HG03103 (cell line): Measurements from ENCODE around the gene CEACAM16.
"Not testable (repeated sequence)": the region's sequence is repeated elsewhere in the genome, so short reads cannot be mapped to it uniquely, and the experiment has no call there.

Experiments
- ATAC-seq: cut with Tn5 transposase; IDR thresholded peaks from one replicate; pipeline ENCODE4 v1.9.1; 2021; ENCODE audit warnings: low read depth; ENCODE audit not compliant: unreplicated experiment

CEACAM16 gene

GRCh38 chr19:44702551-44703176, 3.7 kb downstream of the CEACAM16 start:
- ATAC-seq: no peak

- no peak for ATAC-seq
Observed at GRCh38 chr19:44703336-44704078, 4.6 kb downstream of the CEACAM16 start.

GRCh38 chr19:44704982-44705381, 6.0 kb downstream of the CEACAM16 start:
- no peak for ATAC-seq

- no peak for ATAC-seq
Observed at GRCh38 chr19:44705502-44706010, 6.6 kb downstream of the CEACAM16 start.

- ATAC-seq: no peak
Observed at GRCh38 chr19:44706506-44707236, 7.7 kb downstream of the CEACAM16 start.

- ATAC-seq: no peak
Observed at GRCh38 chr19:44707794-44708193, 8.8 kb downstream of the CEACAM16 start.

- ATAC-seq: no peak
Observed at GRCh38 chr19:44708940-44709339, 10.0 kb downstream of the CEACAM16 start.

GRCh38 chr19:44709434-44710266, 10.7 kb downstream of the CEACAM16 start:
- not testable (repeated sequence) for ATAC-seq

GRCh38 chr19:44710483-44710882, 11.5 kb downstream of the CEACAM16 start:
- ATAC-seq: no peak

- ATAC-seq: no peak
Observed at GRCh38 chr19:44712864-44713515, 14.0 kb downstream of the CEACAM16 start.

- ATAC-seq: no peak
Observed at GRCh38 chr19:44714597-44715169, 15.7 kb downstream of the CEACAM16 start.

- ATAC-seq: no peak
Observed at GRCh38 chr19:44717603-44718002, 18.7 kb downstream of the CEACAM16 start.

GRCh38 chr19:44718441-44719261, 19.7 kb downstream of the CEACAM16 start:
- ATAC-seq: no peak

- ATAC-seq: no peak
Observed at GRCh38 chr19:44719262-44719701, 20.3 kb downstream of the CEACAM16 start.

GRCh38 chr19:44720396-44720795, 21.4 kb downstream of the CEACAM16 start:
- not testable (repeated sequence) for ATAC-seq

GRCh38 chr19:44720945-44721344, 22.0 kb downstream of the CEACAM16 start:
- ATAC-seq: no peak

GRCh38 chr19:44721369-44721768, 22.4 kb downstream of the CEACAM16 start:
- ATAC-seq: not testable (repeated sequence)
